GM18502 (cell line): Measurements from ENCODE around the gene NVL.
A peak's percentile ranks its signal among the peaks of the same experiment; 100 is the strongest.

Source experiments
- ATAC-seq: cut with Tn5 transposase; IDR thresholded peaks from one replicate; pipeline ENCODE4 v1.9.1; 2021; ENCODE audit warnings: mild to moderate bottlenecking; ENCODE audit not compliant: unreplicated experiment, poor library complexity

The NVL gene

GRCh38 chr1:224201853-224202252 is 128.1 kb downstream of the NVL start:
- no peak for ATAC-seq

GRCh38 chr1:224201383-224201782 is 128.6 kb downstream of the NVL start:
- ATAC-seq: no peak

- ATAC-seq: no peak
These were observed 130.3 kb downstream of the NVL start for GRCh38 chr1:224199679-224200078.

GRCh38 chr1:224198572-224198971 is 131.4 kb downstream of the NVL start:
- ATAC-seq: no peak

GRCh38 chr1:224196813-224197600 is 133.0 kb downstream of the NVL start:
- ATAC-seq: no peak

GRCh38 chr1:224193319-224193966 is 136.5 kb downstream of the NVL start:
- ATAC-seq: no peak

- ATAC-seq: no peak
These were observed 137.7 kb downstream of the NVL start for GRCh38 chr1:224192082-224192788.

- ATAC-seq: no peak
These were observed 140.4 kb downstream of the NVL start for GRCh38 chr1:224189561-224189960.

GRCh38 chr1:224188286-224188685 is 141.7 kb downstream of the NVL start:
- ATAC-seq: no peak

- no peak for ATAC-seq
These were observed 144.8 kb downstream of the NVL start for GRCh38 chr1:224185208-224185607.

- peak; percentile 48 for ATAC-seq
These were observed 146.2 kb downstream of the NVL start for GRCh38 chr1:224183591-224184312.

GRCh38 chr1:224182866-224183590 is 146.9 kb downstream of the NVL start, which contains the start of gene DEGS1:
Gene DEGS1 (plus strand): TSS chr1:224183240. CDS start chr1:224183337, 97 bp downstream.
- ATAC-seq: peak; percentile 71

GRCh38 chr1:224182057-224182865 is 147.7 kb downstream of the NVL start:
- peak; percentile 47 for ATAC-seq

GRCh38 chr1:224181453-224181810 is 148.5 kb downstream of the NVL start:
- no peak for ATAC-seq

GRCh38 chr1:224180783-224181452 is 149.1 kb downstream of the NVL start:
- ATAC-seq: no peak

GRCh38 chr1:224178894-224179293 is 151.1 kb downstream of the NVL start:
- ATAC-seq: no peak

- no peak for ATAC-seq
These were observed 152.5 kb downstream of the NVL start for GRCh38 chr1:224177356-224177999.
